H1 (cell line): ENCODE results near the gene KLF16.

Source experiments
- CTCF ChIP-seq, 3 experiments: IDR thresholded peaks; 1 replicate in 2 of 3; 2 replicates in 1 of 3; pipeline versions ENCODE4 v1.5.1 to v1.6.1; 2011; ENCODE audit warnings: low read length in 3 of 3, mild to moderate bottlenecking in 3 of 3, inconsistent platforms in 2 of 3, low read depth in 1 of 3, moderate library complexity in 1 of 3; ENCODE audit not compliant: insufficient read depth in 1 of 3; ENCODE audit errors: control extremely low read depth in 1 of 3
- YY1 ChIP-seq: IDR thresholded peaks from 2 replicates; pipeline ENCODE4 v1.6.1; 2011; ENCODE audit warnings: low read depth, mild to moderate bottlenecking, low read length

DNA sequence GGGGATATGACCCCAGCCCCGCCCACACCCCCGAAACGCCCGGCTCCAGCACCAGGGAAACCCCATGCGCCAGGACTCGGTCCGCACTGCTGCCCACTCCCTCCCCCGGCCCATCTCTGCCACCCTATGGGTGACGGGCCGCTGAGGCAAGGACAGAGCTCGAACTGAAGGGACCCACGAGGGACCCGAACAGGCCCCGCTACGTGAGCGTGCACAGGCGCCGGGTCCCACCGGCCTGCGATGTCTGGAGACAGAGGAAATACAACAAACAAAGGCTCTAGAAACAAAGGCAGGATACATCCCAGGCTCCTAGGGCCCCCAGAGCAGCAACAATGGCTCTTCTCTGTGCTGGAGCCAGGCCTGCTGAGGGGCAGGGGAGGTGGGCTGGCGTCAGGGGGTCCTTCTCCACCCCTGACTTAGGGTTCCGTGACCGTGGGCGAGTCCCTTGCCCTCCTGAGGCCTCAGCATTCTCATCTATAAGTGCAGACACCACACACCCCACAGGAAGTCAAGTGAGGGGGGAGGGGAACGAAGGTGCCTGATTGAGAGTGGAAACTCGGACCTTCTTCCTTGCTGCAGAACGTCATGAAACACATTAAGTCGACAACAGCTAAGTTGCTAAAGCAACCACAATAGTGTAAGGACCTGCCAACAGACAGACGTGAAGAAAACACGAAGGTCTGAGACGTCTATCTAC is 18.9 kb upstream of the KLF16 start:
- TF ChIP-seq YY1 (no peak), CTCF (IDR thresholded peaks at IDR 0.05; ENCODE audit: control extremely low read depth in 1 of 3, insufficient read depth in 1 of 3, low read depth in 1 of 3, low read length in 3 of 3) (no peak)
